Upper lobe of right lung (tissue), 1 donor: ENCODE results near the gene TICRR. TPM values are rescaled to one million over a fixed set of nuclear protein-coding genes. Genes with fewer than 3 reads are reported as not detected.

Experiments
- ATAC-seq: fragments of 200-7000 bp; cut with Tn5 transposase; one replicate; pipeline ENCODE4 v1.9.1; 2020; ENCODE audit warnings: mild to moderate bottlenecking, moderate library complexity
- DNase-seq: peaks from one replicate; pipeline ENCODE4 v3.0.0-alpha.2; 2020
- H3K27ac ChIP-seq: fragments of 200-600 bp; one replicate; pipeline ENCODE4 v1.8.0; 2022
- H3K27me3 ChIP-seq: fragments of 200-600 bp; one replicate; pipeline ENCODE4 v1.8.0; 2022; ENCODE audit warnings: mild to moderate bottlenecking
- H3K36me3 ChIP-seq: fragments of 200-600 bp; one replicate; pipeline ENCODE4 v1.8.0; 2022
- H3K4me1 ChIP-seq: fragments of 200-600 bp; one replicate; pipeline ENCODE4 v1.8.0; 2022
- H3K4me3 ChIP-seq: fragments of 200-600 bp; one replicate; pipeline ENCODE4 v1.8.0; 2022; ENCODE audit warnings: mild to moderate bottlenecking
- H3K9me3 ChIP-seq: fragments of 200-600 bp; one replicate; pipeline ENCODE4 v1.8.0; 2022
- CTCF ChIP-seq: fragments of 200-600 bp; IDR thresholded peaks from one replicate; pipeline ENCODE4 v1.8.0; 2022; ENCODE audit warnings: antibody characterized with exemption
- intact Hi-C: fragments of 100-400 bp; cut with DNase I; formaldehyde crosslinking; loops from one replicate; pipeline ENCODE4 v1.11.0; 2022
- total RNA-seq: library from RNA; stranded (reverse); fragmentation: NEBNext Ultra II Directional; extraction: Animal tissue kit (Norgen Biotek cat#: 25700); gene quantifications from one replicate; pipeline ENCODE4 v1.2.1, GENCODE V29; 2021
- donor health status: DM: no; HTN: yes; CAD: no; lungs with severe emphysema.

Gene TICRR
- total RNA-seq, 1 donor from 2014 or later: 0.09 TPM

- no peaks in the 10 kb centered on the region for H3K9me3 ChIP-seq
- ATAC-seq: peak; percentile 18
- H3K4me1 ChIP-seq: no peaks in the 10 kb centered on the region
- no peak for TF ChIP-seq CTCF
- H3K27me3 ChIP-seq: peaks cover 19% of the 10 kb centered on the region
- H3K4me3 ChIP-seq: no peak overlapping the region
- intact Hi-C loops: no loop called here
- no peak for DNase-seq
- H3K27ac ChIP-seq: no peak overlapping the region
- no peaks in the 10 kb centered on the region for H3K36me3 ChIP-seq
Observed at GRCh38 chr15:89555768-89556167, 19.5 kb upstream of the TICRR start.

- Histone ChIP-seq H3K36me3 (no peaks in the 10 kb centered on the region), H3K9me3 (no peaks in the 10 kb centered on the region), H3K27me3 (peaks cover 23% of the 10 kb centered on the region), H3K4me3 (no peak overlapping the region), H3K4me1 (no peaks in the 10 kb centered on the region), H3K27ac (no peak overlapping the region)
- no peak for DNase-seq
- ATAC-seq: peak; percentile 87
- intact Hi-C loops: no loop called here
- peak; percentile 84 for TF ChIP-seq CTCF
Observed at GRCh38 chr15:89556413-89557262, 18.6 kb upstream of the TICRR start.

- DNase-seq (no peak), ATAC-seq (no peak)
- Histone ChIP-seq H3K4me3 (no peak overlapping the region), H3K27ac (no peak overlapping the region), H3K36me3 (no peaks in the 10 kb centered on the region), H3K27me3 (peaks cover 23% of the 10 kb centered on the region), H3K4me1 (no peaks in the 10 kb centered on the region), H3K9me3 (no peaks in the 10 kb centered on the region)
- intact Hi-C loops: no loop called here
- no peak for TF ChIP-seq CTCF
Observed at GRCh38 chr15:89559769-89560264, 15.5 kb upstream of the TICRR start.

- no peak for ATAC-seq
- intact Hi-C loops: no loop called here
- Histone ChIP-seq H3K27me3 (peaks cover under 1% of the 10 kb centered on the region), H3K4me1 (no peaks in the 10 kb centered on the region), H3K36me3 (no peaks in the 10 kb centered on the region), H3K27ac (no peak overlapping the region), H3K4me3 (no peak overlapping the region), H3K9me3 (no peaks in the 10 kb centered on the region)
- TF ChIP-seq CTCF: no peak
- no peak for DNase-seq
Observed at GRCh38 chr15:89566181-89566580, 9.1 kb upstream of the TICRR start.

- TF ChIP-seq CTCF: no peak
- Histone ChIP-seq H3K4me1 (no peaks in the 10 kb centered on the region), H3K4me3 (no peak overlapping the region), H3K27me3 (no peaks in the 10 kb centered on the region), H3K9me3 (no peaks in the 10 kb centered on the region), H3K27ac (no peak overlapping the region), H3K36me3 (no peaks in the 10 kb centered on the region)
- intact Hi-C loops: no loop called here
- ATAC-seq (no peak), DNase-seq (no peak)
Observed at GRCh38 chr15:89566621-89567294, 8.5 kb upstream of the TICRR start.
